GM19238 (cell line): Measurements from ENCODE around the gene PDE7B.

Experiments used
- DNase-seq: peaks from one replicate; pipeline ENCODE4 v3.0.0; 2011; ENCODE audit warnings: low spot score; ENCODE audit not compliant: insufficient read length

PDE7B gene

DNA sequence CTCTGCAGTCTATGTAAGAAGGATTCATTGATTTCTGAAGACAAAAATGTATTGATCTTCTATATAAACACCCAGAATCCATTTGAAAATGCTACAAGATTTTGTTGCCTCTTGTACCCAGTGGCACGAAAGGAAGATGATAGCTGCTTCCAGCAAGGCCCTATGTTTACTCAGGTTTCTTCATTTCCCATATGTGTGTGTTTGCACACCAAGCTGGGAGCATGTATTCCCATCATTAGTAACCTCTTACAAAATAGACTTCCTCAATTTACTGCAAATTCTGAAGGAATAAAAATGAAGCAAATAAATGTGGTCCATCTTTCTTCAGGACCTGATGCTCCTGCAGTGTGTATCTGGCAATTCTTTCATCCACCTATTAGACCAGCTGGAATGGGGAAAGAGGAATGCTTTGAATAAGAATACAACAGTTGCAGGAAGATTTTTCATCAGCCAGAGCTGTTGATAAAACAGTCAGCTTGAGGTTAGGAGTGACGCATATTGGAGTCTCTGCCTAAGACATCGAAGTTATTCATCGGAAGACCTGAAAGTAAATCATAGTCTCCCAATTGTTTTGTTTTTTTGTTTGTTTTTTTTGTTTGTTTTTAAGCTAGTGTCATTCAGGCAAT lies 132.3 kb downstream of the PDE7B start:
- DNase-seq = no peak

- DNase-seq = no peak
Observed at GRCh38 chr6:135985471-135985870, 134.0 kb downstream of the PDE7B start.

GRCh38 chr6:135987226-135987625 lies 135.7 kb downstream of the PDE7B start:
- DNase-seq = no peak

GRCh38 chr6:135990439-135990838 lies 138.9 kb downstream of the PDE7B start:
- no peak for DNase-seq

GRCh38 chr6:135990855-135991464 lies 139.5 kb downstream of the PDE7B start:
- no peak for DNase-seq

DNA sequence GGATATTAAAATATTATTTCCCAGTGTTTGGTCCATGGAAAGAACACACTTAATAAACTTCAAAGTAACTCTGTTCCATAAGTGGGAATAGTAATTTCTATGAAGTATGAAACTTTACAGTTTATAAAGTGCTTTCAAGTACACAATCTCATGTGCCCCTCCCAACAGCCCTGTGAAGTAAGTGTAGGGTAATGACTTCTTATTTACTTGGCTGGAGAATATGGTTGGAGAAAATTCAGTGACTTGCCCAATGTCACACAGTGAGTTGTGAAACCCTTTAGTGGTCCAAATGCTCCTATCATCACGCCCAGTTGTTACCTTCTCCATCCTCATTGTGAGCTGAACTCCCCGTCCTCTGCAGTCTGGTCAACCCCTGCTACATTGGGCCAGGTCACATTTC lies 141.2 kb downstream of the PDE7B start:
- DNase-seq = no peak

DNA sequence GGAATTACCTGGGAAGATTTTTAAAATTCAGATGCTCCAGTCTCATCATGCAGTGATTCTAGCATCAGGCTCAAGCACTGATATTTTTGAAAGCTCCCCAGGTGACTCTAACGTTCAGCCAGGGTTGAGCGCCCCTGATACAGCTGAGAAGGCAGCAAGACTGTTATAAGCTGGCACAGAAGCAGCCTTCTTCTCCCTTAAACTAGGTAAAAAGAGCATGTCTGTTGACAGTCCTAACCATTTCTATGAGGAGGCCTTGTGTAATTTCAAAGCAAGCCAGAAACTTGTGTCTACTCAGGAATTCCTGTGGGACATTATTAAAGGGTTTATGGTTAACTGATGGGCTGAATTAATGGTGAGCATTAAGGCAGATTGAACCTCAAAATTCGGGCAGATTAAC lies 141.9 kb downstream of the PDE7B start:
- no peak for DNase-seq

GRCh38 chr6:135994857-135995544 lies 143.5 kb downstream of the PDE7B start:
- DNase-seq = no peak

- no peak for DNase-seq
Observed at GRCh38 chr6:135995545-135995898, 144.0 kb downstream of the PDE7B start.

- DNase-seq = no peak
Observed at GRCh38 chr6:135996668-135997067, 145.2 kb downstream of the PDE7B start.

DNA sequence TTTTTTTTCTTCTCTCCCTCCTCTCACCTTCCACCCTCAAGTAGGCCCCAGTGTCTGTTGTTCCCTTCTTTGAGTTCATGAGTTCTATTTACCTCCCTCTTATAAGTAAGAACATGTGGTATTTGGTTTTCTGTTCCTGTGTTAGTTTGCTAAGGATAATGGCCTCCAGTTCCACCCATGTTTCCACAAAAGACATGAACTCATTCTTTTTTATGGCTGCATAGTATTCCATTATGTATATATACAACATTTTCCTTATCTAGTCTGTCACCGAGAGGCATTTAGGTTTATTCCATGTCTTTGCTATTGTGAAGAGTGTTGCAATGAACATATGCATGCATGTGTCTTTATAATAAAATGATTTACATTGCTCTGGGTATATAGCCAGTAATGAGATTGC lies 147.9 kb downstream of the PDE7B start:
- no peak for DNase-seq

- DNase-seq = no peak
Observed at GRCh38 chr6:136007345-136007744, 155.8 kb downstream of the PDE7B start.

DNA sequence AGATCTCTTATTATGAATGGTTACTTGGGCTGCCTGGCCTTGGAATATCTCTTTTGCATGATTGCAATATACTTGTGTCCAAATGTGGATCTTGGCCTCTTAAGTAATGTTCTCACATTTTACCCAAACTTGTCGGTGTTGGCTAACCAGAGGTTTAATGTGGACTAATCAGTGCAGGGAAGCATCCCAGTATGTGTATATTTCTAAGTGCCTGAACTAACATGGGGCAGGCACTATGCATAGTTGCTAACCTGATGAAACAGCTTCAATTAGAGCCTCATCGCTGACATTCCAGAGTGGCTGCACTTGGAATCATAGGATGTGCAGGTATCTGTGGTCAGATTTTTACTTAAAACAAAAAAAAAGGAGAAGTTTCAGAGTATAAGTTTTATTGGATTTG lies 160.0 kb downstream of the PDE7B start:
- DNase-seq = no peak

- DNase-seq = no peak
Observed at GRCh38 chr6:136012198-136012887, 160.8 kb downstream of the PDE7B start.

DNA sequence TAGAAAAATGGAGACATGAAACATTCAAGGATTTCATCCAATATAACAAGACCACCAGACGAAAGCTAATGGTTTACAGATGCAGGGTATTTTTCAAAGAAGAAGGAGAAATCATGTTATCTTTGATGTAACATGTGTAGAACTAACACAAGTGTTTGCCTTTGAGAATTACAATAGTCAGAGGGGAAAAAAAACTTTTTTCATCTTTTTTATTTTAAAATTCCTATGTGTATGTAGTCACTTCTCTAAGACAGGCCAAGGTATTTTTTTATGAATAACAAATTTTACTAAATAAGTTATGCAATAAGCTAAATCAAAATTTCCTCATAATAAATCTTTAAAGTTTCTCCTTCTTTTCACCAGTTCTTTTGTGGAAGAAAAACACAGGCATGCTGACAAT lies 161.4 kb downstream of the PDE7B start:
- no peak for DNase-seq

DNA sequence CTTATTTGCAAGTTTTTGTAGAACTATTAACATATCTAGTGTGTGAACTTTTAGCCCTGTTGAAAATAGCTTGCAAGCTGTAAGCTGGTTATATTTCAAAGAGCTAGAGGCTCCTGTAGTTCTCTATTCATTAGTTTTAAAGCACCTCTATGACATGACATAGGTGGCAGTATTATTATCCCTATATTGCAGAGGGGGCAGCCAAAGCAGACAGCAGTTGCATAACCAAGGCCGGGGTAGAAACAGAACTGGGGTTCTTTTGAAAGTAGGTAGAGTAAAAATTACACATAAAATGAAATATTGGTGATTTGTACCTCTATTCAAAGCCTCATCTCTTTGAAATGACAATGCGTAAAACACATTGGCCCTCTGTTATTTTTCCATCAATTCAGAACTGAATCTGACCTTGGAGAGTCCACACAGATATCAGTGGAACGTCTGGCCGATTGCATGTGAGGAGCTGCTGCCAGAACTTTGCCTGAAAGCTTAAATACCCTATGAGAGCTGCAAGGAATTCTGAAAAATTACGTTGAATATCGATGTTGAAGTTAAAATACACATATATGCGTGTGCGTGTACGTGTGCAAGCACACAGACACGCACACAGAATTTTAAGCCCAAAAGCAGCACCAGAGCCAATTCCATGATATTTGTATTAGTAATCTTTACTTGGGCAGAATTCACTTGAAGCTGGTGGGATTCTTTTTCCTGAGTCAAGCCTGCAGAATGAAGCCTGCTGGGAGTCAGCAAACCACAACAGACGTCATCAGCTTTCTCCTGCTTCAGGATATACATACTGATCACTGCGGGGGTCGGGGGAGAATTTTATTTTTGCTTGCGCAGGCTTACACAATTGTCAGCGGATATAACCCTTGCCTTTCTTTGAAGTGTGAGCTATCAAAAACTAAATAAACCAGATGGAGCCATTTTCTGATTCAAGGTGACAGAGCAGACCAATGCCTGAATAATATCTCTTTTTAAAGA lies 163.2 kb downstream of the PDE7B start:
- no peak for DNase-seq

DNA sequence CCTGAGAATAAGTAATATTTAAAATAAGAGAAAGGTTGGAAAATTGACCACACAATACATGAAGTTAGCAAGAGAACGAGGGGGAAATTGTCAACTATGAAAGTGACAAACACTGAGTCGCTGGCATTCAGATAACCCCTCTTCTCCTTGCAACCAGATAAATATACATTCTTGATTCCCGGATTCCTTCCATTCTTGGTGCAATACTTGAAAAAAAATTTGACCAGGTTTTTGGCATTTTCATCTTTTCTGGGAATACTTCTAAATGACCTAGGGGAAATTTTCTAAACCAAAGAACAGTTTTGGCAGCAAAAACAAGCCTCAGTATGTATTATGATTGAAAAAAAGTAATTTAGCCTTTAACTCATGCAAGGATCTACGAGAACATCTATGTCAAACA lies 164.0 kb downstream of the PDE7B start:
- DNase-seq = no peak

DNA sequence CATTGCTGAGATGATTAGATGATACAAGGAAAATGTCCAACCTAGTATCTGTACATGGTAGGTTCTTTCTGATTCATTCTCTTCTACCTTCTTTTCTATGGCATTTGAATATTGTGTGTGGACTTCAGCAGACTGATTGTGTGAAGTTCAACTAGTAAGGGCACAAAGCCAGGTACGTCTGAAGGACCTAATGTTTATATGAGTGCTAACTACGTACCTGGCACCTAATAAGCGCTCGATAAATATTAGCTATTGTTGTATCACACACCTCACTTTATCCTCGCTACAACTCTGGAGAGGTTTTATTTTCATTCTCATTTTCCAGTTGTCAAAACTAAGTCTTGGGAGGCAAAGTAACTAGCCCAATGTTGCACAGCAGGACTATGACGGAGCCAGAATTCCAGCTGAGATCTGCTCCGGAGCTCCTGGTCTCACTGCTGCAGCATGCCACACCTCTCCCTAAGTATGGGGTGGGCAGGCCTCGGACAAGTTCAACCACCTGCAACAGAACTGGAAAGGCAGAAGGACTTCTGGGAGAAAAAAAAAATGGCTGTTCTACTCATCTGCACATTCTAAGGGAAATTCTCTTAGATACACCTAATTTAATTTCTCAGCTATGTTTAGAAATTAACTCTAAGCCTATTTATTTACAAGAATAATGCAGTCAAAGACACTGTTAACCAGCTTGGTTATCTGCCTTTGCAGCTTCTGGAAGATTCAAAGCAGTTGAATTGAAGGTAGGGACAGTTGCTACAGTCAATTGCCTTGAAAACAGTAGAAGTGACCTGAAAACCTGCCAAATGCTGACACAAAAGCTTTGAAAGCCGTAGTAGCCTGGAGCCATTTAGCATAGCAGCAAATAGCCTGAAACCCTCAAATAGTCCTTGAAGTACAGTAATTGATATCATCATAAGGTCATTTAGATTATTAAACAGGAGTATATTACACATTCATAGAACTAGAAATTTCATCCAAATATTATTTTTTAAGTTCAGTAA lies 165.0 kb downstream of the PDE7B start:
- DNase-seq = no peak

DNA sequence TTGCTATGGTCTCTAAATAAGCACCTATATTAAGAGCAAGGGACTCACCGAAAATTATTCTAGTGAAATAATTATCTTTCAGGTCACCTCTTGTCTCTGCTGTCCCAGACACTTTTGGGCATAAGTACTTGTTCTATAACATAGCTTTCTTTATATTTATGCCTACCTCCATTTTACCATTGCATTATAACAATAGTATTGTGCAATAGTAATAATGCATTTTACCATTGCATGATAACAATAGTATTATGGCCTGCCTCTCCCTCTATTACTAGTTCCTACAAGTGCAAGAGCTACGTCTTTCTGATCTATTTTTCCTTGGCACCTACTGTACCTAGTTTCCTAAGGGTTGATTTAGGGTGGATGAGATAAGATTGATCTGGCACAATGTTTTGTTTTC lies 169.2 kb downstream of the PDE7B start:
- no peak for DNase-seq
